GM23338 (cell line): ENCODE measurements around the gene ATF4.

Source experiments
- CREB1 ChIP-seq: fragments of 250-450 bp; sonication (Bioruptor Pico); IDR thresholded peaks from 2 replicates; pipeline ENCODE4 v1.5.0; 2020; ENCODE audit warnings: low read depth, mild to moderate bottlenecking, moderate library complexity
- CTCF ChIP-seq, 2 experiments: fragments of 200-600 bp in 1 of 2; sonication (generic) in 1 of 2; conservative IDR thresholded peaks; 2 replicates each; pipeline versions ENCODE4 v1.5.1 to v1.6.1; 2016 to 2017; ENCODE audit warnings: antibody characterized with exemption in 2 of 2, low read depth in 2 of 2, mild to moderate bottlenecking in 2 of 2, moderate library complexity in 1 of 2
- ETS1 ChIP-seq: IDR thresholded peaks from 2 replicates; pipeline ENCODE4 v1.6.1; 2016; ENCODE audit warnings: antibody characterized with exemption
- EZH2 ChIP-seq: fragments of 200-600 bp; sonication (generic); IDR thresholded peaks from one replicate; pipeline ENCODE4 v1.8.0; 2017; ENCODE audit warnings: antibody characterized with exemption, mild to moderate bottlenecking, low read depth; ENCODE audit not compliant: unreplicated experiment
- EZH2phosphoT487 ChIP-seq: fragments of 200-600 bp; sonication (generic); IDR thresholded peaks from one replicate; pipeline ENCODE4 v1.8.1; 2018; ENCODE audit warnings: antibody characterized with exemption; ENCODE audit not compliant: unreplicated experiment
- JUNB ChIP-seq: IDR thresholded peaks from one replicate; pipeline ENCODE4 v1.6.1; 2016; ENCODE audit warnings: antibody characterized with exemption; ENCODE audit not compliant: unreplicated experiment
- NANOG ChIP-seq: IDR thresholded peaks from 2 replicates; pipeline ENCODE4 v1.6.1; 2016; ENCODE audit warnings: antibody characterized with exemption, borderline replicate concordance
- POLR2AphosphoS5 ChIP-seq: IDR thresholded peaks from 2 replicates; pipeline ENCODE4 v1.6.1; 2016; ENCODE audit warnings: antibody characterized with exemption, low read depth
- STAT1 ChIP-seq: IDR thresholded peaks from one replicate; pipeline ENCODE4 v1.6.1; 2016; ENCODE audit warnings: antibody characterized with exemption; ENCODE audit not compliant: unreplicated experiment
- ZNF114 ChIP-seq: fragments of 250-450 bp; sonication (Bioruptor Pico); IDR thresholded peaks from 2 replicates; pipeline ENCODE4 v1.5.0; 2020; ENCODE audit warnings: mild to moderate bottlenecking, moderate library complexity
- ZNF331 ChIP-seq: fragments of 250-450 bp; sonication (Bioruptor Pico); IDR thresholded peaks from 2 replicates; pipeline ENCODE4 v1.5.0; 2020; ENCODE audit warnings: low read depth, mild to moderate bottlenecking, moderate library complexity
- TF ChIP-seq, protein P1 (sequence below): IDR thresholded peaks from one replicate; pipeline ENCODE4 v1.6.1; 2018; ENCODE audit warnings: antibody characterized with exemption; ENCODE audit not compliant: unreplicated experiment
- TF ChIP-seq, protein P2 (sequence below): fragments of 250-450 bp; sonication (Bioruptor Pico); IDR thresholded peaks from 2 replicates; pipeline ENCODE4 v1.5.0; 2020; ENCODE audit warnings: mild to moderate bottlenecking, moderate library complexity

GRCh38 chr22:39568278-39568981, 48.1 kb downstream of the ATF4 start:
- no peak for TF ChIP-seq CTCF (conservative IDR thresholded peaks at IDR 0.05; ENCODE audit: low read depth in 2 of 2)
- no peak for TF ChIP-seq STAT1
- TF ChIP-seq POLR2AphosphoS5, result no peak
- TF ChIP-seq, protein P1, sequence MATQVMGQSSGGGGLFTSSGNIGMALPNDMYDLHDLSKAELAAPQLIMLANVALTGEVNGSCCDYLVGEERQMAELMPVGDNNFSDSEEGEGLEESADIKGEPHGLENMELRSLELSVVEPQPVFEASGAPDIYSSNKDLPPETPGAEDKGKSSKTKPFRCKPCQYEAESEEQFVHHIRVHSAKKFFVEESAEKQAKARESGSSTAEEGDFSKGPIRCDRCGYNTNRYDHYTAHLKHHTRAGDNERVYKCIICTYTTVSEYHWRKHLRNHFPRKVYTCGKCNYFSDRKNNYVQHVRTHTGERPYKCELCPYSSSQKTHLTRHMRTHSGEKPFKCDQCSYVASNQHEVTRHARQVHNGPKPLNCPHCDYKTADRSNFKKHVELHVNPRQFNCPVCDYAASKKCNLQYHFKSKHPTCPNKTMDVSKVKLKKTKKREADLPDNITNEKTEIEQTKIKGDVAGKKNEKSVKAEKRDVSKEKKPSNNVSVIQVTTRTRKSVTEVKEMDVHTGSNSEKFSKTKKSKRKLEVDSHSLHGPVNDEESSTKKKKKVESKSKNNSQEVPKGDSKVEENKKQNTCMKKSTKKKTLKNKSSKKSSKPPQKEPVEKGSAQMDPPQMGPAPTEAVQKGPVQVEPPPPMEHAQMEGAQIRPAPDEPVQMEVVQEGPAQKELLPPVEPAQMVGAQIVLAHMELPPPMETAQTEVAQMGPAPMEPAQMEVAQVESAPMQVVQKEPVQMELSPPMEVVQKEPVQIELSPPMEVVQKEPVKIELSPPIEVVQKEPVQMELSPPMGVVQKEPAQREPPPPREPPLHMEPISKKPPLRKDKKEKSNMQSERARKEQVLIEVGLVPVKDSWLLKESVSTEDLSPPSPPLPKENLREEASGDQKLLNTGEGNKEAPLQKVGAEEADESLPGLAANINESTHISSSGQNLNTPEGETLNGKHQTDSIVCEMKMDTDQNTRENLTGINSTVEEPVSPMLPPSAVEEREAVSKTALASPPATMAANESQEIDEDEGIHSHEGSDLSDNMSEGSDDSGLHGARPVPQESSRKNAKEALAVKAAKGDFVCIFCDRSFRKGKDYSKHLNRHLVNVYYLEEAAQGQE, result no peak
- TF ChIP-seq EZH2, result no peak
- TF ChIP-seq CREB1 (CRISPR knock-in tag), result no peak
- no peak for TF ChIP-seq EZH2phosphoT487
- no peak for TF ChIP-seq ETS1
- no peak for TF ChIP-seq JUNB
- TF ChIP-seq, protein P2, sequence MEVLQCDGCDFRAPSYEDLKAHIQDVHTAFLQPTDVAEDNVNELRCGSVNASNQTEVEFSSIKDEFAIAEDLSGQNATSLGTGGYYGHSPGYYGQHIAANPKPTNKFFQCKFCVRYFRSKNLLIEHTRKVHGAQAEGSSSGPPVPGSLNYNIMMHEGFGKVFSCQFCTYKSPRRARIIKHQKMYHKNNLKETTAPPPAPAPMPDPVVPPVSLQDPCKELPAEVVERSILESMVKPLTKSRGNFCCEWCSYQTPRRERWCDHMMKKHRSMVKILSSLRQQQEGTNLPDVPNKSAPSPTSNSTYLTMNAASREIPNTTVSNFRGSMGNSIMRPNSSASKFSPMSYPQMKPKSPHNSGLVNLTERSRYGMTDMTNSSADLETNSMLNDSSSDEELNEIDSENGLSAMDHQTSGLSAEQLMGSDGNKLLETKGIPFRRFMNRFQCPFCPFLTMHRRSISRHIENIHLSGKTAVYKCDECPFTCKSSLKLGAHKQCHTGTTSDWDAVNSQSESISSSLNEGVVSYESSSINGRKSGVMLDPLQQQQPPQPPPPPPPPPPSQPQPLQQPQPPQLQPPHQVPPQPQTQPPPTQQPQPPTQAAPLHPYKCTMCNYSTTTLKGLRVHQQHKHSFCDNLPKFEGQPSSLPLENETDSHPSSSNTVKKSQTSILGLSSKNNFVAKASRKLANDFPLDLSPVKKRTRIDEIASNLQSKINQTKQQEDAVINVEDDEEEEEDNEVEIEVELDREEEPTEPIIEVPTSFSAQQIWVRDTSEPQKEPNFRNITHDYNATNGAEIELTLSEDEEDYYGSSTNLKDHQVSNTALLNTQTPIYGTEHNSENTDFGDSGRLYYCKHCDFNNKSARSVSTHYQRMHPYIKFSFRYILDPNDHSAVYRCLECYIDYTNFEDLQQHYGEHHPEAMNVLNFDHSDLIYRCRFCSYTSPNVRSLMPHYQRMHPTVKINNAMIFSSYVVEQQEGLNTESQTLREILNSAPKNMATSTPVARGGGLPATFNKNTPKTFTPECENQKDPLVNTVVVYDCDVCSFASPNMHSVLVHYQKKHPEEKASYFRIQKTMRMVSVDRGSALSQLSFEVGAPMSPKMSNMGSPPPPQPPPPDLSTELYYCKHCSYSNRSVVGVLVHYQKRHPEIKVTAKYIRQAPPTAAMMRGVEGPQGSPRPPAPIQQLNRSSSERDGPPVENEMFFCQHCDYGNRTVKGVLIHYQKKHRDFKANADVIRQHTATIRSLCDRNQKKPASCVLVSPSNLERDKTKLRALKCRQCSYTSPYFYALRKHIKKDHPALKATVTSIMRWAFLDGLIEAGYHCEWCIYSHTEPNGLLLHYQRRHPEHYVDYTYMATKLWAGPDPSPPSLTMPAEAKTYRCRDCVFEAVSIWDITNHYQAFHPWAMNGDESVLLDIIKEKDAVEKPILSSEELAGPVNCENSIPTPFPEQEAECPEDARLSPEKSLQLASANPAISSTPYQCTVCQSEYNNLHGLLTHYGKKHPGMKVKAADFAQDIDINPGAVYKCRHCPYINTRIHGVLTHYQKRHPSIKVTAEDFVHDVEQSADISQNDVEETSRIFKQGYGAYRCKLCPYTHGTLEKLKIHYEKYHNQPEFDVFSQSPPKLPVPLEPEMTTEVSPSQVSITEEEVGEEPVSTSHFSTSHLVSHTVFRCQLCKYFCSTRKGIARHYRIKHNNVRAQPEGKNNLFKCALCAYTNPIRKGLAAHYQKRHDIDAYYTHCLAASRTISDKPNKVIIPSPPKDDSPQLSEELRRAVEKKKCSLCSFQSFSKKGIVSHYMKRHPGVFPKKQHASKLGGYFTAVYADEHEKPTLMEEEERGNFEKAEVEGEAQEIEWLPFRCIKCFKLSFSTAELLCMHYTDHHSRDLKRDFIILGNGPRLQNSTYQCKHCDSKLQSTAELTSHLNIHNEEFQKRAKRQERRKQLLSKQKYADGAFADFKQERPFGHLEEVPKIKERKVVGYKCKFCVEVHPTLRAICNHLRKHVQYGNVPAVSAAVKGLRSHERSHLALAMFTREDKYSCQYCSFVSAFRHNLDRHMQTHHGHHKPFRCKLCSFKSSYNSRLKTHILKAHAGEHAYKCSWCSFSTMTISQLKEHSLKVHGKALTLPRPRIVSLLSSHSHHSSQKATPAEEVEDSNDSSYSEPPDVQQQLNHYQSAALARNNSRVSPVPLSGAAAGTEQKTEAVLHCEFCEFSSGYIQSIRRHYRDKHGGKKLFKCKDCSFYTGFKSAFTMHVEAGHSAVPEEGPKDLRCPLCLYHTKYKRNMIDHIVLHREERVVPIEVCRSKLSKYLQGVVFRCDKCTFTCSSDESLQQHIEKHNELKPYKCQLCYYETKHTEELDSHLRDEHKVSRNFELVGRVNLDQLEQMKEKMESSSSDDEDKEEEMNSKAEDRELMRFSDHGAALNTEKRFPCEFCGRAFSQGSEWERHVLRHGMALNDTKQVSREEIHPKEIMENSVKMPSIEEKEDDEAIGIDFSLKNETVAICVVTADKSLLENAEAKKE, result no peak
- no peak for TF ChIP-seq NANOG
- no peak for TF ChIP-seq ZNF114
- TF ChIP-seq ZNF331 (CRISPR knock-in tag), result no peak
